IMR-90 (cell line): ENCODE measurements around the gene CCSER1. TPM values are rescaled to one million over a fixed set of nuclear protein-coding genes. Genes with fewer than 3 reads are reported as not detected.

Source experiments
- ATAC-seq: fragments of 200-7000 bp; cut with Tn5 transposase; 2 replicates; pipeline ENCODE4 v1.9.1; 2020; ENCODE audit warnings: low read depth, mild to moderate bottlenecking, moderate library complexity
- BruUV-seq: library from RNA; stranded (reverse); fragments of 400-500 nt; replicated peaks from 2 replicates; lab custom pipeline; 2021; lab: Mats Ljungman, UMichigan
- CTCF ChIA-PET: fragments of 300-600 bp; formaldehyde crosslinking; extraction: SDS; loops from one replicate; lab custom pipeline; 2021; ENCODE audit warnings: antibody characterized with exemption; lab: Yijun Ruan, JAX
- POLR2A ChIA-PET: fragments of 300-600 bp; sonication (Branson Sonifier 250); formaldehyde crosslinking; loops from one replicate; lab custom pipeline; 2022; ENCODE audit warnings: antibody characterized with exemption; ENCODE audit not compliant: unreplicated experiment; lab: Charles Lee
- DNase-seq: peaks from one replicate; pipeline ENCODE4 v3.0.0; 2013
- H2AFZ ChIP-seq: replicated peaks from 2 replicates; pipeline ENCODE3; 2013; ENCODE audit warnings: low read length, mild to moderate bottlenecking; ENCODE audit not compliant: poor library complexity
- H2AK5ac ChIP-seq: 2 replicates; pipeline ENCODE4 v1.6.1; 2013; ENCODE audit warnings: low read depth, low read length, inconsistent platforms
- H2AK9ac ChIP-seq: replicated peaks from 2 replicates; pipeline ENCODE3; 2013; ENCODE audit warnings: mild to moderate bottlenecking, low read depth, low read length, moderate library complexity; ENCODE audit not compliant: poor library complexity
- H2BK120ac ChIP-seq: 2 replicates; pipeline ENCODE4 v1.6.1; 2013; ENCODE audit warnings: low read depth, low read length, inconsistent platforms
- H2BK15ac ChIP-seq: 3 replicates; pipeline ENCODE4 v1.6.1; 2013; ENCODE audit warnings: low read depth, low read length, inconsistent platforms
- H2BK20ac ChIP-seq: 2 replicates; pipeline ENCODE4 v1.6.1; 2013; ENCODE audit warnings: low read depth, mild to moderate bottlenecking, inconsistent platforms, low read length, moderate library complexity
- H2BK5ac ChIP-seq: 2 replicates; pipeline ENCODE4 v1.6.1; 2013; ENCODE audit warnings: mild to moderate bottlenecking, low read depth, low read length, inconsistent platforms; ENCODE audit not compliant: poor library complexity, severe bottlenecking
- H3K14ac ChIP-seq: replicated peaks from 2 replicates; pipeline ENCODE4 v1.6.1; 2013; ENCODE audit warnings: low read depth, low read length, inconsistent platforms
- H3K18ac ChIP-seq: 2 replicates; pipeline ENCODE4 v1.6.1; 2013; ENCODE audit warnings: low read depth, low read length, control low read depth
- H3K23ac ChIP-seq: 2 replicates; pipeline ENCODE4 v1.6.1; 2013; ENCODE audit warnings: low read depth, low read length, inconsistent platforms
- H3K27ac ChIP-seq: 2 replicates; pipeline ENCODE4 v1.5.1; 2013; ENCODE audit warnings: mild to moderate bottlenecking, control low read depth, low read length; ENCODE audit not compliant: insufficient read depth
- H3K27me3 ChIP-seq: 2 replicates; pipeline ENCODE4 v1.6.1; 2013; ENCODE audit warnings: low read length; ENCODE audit not compliant: control insufficient read depth, insufficient read depth
- H3K36me3 ChIP-seq: 2 replicates; pipeline ENCODE4 v1.6.1; 2013; ENCODE audit warnings: low read length, mixed read lengths; ENCODE audit not compliant: control insufficient read depth, insufficient read depth
- H3K4ac ChIP-seq: 2 replicates; pipeline ENCODE4 v1.6.1; 2013; ENCODE audit warnings: low read depth, low read length, inconsistent platforms
- H3K4me1 ChIP-seq: 2 replicates; pipeline ENCODE4 v1.6.1; 2013; ENCODE audit warnings: low read length, mixed read lengths; ENCODE audit not compliant: control insufficient read depth, insufficient read depth
- H3K4me2 ChIP-seq: 2 replicates; pipeline ENCODE4 v1.6.1; 2013; ENCODE audit warnings: low read depth, mild to moderate bottlenecking, control low read depth, low read length, moderate library complexity
- H3K4me3 ChIP-seq: 2 replicates; pipeline ENCODE4 v1.5.1; 2013; ENCODE audit warnings: low read depth, mild to moderate bottlenecking, control low read depth, low read length, moderate library complexity; ENCODE audit not compliant: insufficient read depth
- H3K56ac ChIP-seq: 2 replicates; pipeline ENCODE4 v1.6.1; 2013; ENCODE audit warnings: low read length, inconsistent platforms; ENCODE audit not compliant: insufficient read depth; ENCODE audit errors: extremely low read depth
- H3K79me1 ChIP-seq, 2 experiments: 2 replicates each; pipeline ENCODE4 v1.6.1; 2013; ENCODE audit warnings: low read length in 2 of 2, inconsistent platforms in 1 of 2, low read depth in 1 of 2
- H3K9ac ChIP-seq: 2 replicates; pipeline ENCODE4 v1.6.1; 2013; ENCODE audit warnings: low read depth, low read length, control low read depth
- H3K9me1 ChIP-seq: 2 replicates; pipeline ENCODE4 v1.6.1; 2013; ENCODE audit warnings: low read length, inconsistent platforms; ENCODE audit not compliant: insufficient read depth
- H3K9me3 ChIP-seq: 2 replicates; pipeline ENCODE4 v1.6.1; 2013; ENCODE audit warnings: low read length; ENCODE audit not compliant: control insufficient read depth, insufficient read depth
- H4K20me1 ChIP-seq: 2 replicates; pipeline ENCODE4 v1.6.1; 2013; ENCODE audit warnings: low read length, inconsistent platforms; ENCODE audit not compliant: insufficient read depth
- H4K5ac ChIP-seq: 2 replicates; pipeline ENCODE4 v1.6.1; 2013; ENCODE audit warnings: mild to moderate bottlenecking, low read depth, low read length, control low read depth
- H4K8ac ChIP-seq, 2 experiments: 2 replicates each; pipeline ENCODE4 v1.6.1; 2013; ENCODE audit warnings: low read depth in 2 of 2, low read length in 2 of 2, control low read depth in 1 of 2, inconsistent platforms in 1 of 2
- H4K91ac ChIP-seq: 2 replicates; pipeline ENCODE4 v1.6.1; 2013; ENCODE audit warnings: low read depth, low read length, inconsistent platforms; ENCODE audit not compliant: insufficient read depth
- CEBPB ChIP-seq: IDR thresholded peaks from 2 replicates; pipeline ENCODE4 v1.6.1; 2012; ENCODE audit warnings: low read depth, low read length, improper control_type of control experiment
- ELK1 ChIP-seq: fragments of 150-350 bp; IDR thresholded peaks from 2 replicates; pipeline ENCODE4 v1.6.1; 2016; ENCODE audit warnings: low read depth, mild to moderate bottlenecking, low read length, moderate library complexity, borderline replicate concordance
- FOS ChIP-seq: fragments of 150-350 bp; IDR thresholded peaks from 2 replicates; pipeline ENCODE4 v1.6.1; 2016; ENCODE audit warnings: low read depth, low read length
- MAFK ChIP-seq: IDR thresholded peaks from 2 replicates; pipeline ENCODE4 v1.6.1; 2012; ENCODE audit warnings: low read depth, low read length, improper control_type of control experiment
- NFE2L2 ChIP-seq: fragments of 150-350 bp; IDR thresholded peaks from 2 replicates; pipeline ENCODE4 v1.6.1; 2016; ENCODE audit warnings: low read depth, mild to moderate bottlenecking, low read length
- RCOR1 ChIP-seq: IDR thresholded peaks from 2 replicates; pipeline ENCODE4 v1.6.1; 2012; ENCODE audit warnings: mild to moderate bottlenecking, low read length, improper control_type of control experiment; ENCODE audit not compliant: insufficient replicate concordance
- RFX5 ChIP-seq: IDR thresholded peaks from 2 replicates; pipeline ENCODE4 v1.8.0; 2012; ENCODE audit warnings: low read depth, mild to moderate bottlenecking, low read length, moderate library complexity
- SMC3 ChIP-seq: fragments of 150-350 bp; IDR thresholded peaks from 2 replicates; pipeline ENCODE4 v1.6.1; 2016; ENCODE audit warnings: low read depth, mild to moderate bottlenecking, antibody characterized with exemption, low read length, moderate library complexity
- WGBS, 2 experiments: methylation state at CpG; one replicate each; pipeline versions ENCODE4 v1.1.5 to v1.1.7; 2013; ENCODE audit warnings: missing lambda C conversion rate in 2 of 2; ENCODE audit not compliant: insufficient read length in 1 of 2; ENCODE audit errors: extremely low coverage in 2 of 2; 5-methylcytosine and 5-hydroxymethylcytosine counted together
- dilution Hi-C: fragments of 300-500 bp; cut with HindIII; formaldehyde crosslinking; loops from one replicate; pipeline ENCODE4 v1.14.3; 2018; ENCODE audit warnings: low sequenced_read_pairs; ENCODE audit not compliant: unreplicated experiment
- in situ Hi-C: fragments of 300-500 bp; cut with MboI; formaldehyde crosslinking; loops from 3 replicates; pipeline ENCODE4 v1.14.3; 2019; ENCODE audit warnings: low sequenced_read_pairs, inconsistent platforms, mixed read lengths
- intact Hi-C: fragments of 100-400 bp; cut with micrococcal nuclease; formaldehyde crosslinking; loops from 2 replicates; pipeline ENCODE4 v1.10.0; 2022
- polyA plus RNA-seq, 3 experiments: library from polyadenylated mRNA; depleted of rRNA; stranded (reverse); fragments of >200 nt; gene quantifications; 2 replicates each; pipeline ENCODE4 v1.2.3, GENCODE V29; 2012; ENCODE audit warnings: low replicate concordance in 1 of 3
- total RNA-seq: library from RNA; depleted of rRNA; stranded (reverse); fragments of >200 nt; gene quantifications from 2 replicates; pipeline ENCODE4 v1.2.3, GENCODE V29; 2012

The CCSER1 gene
- total and polyA plus RNA-seq, 2 of the 4 experiments (the other 2 are of a cell fraction) = not detected

GRCh38 chr4:90946945-90947344 lies 819.8 kb downstream of the CCSER1 start:
- no CpG with 5 or more reads among the region's 3 CpGs for WGBS, 2 experiments
- BruUV-seq = no TSS peak
- no peaks in the 10 kb centered on the region for H3K79me1 ChIP-seq
- H2BK15ac ChIP-seq = no peak overlapping the region
- no peak overlapping the region for H2AK9ac ChIP-seq
- no peak overlapping the region for H3K56ac ChIP-seq
- no peak overlapping the region for H2BK5ac ChIP-seq
- ATAC-seq (no peak), DNase-seq (no peak)
- no peaks in the 10 kb centered on the region for H3K9me3 ChIP-seq
- in situ Hi-C loops (no loop called here), dilution Hi-C loops (no loop called here), intact Hi-C loops (no loop called here)
- H2AK5ac ChIP-seq = no peak overlapping the region
- H3K9me1 ChIP-seq = no peaks in the 10 kb centered on the region
- no peaks in the 10 kb centered on the region for H4K20me1 ChIP-seq
- no peak overlapping the region for H4K5ac ChIP-seq
- no peaks in the 10 kb centered on the region for H3K36me3 ChIP-seq
- H3K4me2 ChIP-seq = no peak overlapping the region
- ChIA-PET CTCF (no interaction called here), POLR2A (no interaction called here)
- H4K91ac ChIP-seq = no peak overlapping the region
- no peak overlapping the region for H3K9ac ChIP-seq
- no peak overlapping the region for H3K27ac ChIP-seq
- H4K8ac ChIP-seq = no peak overlapping the region
- H3K18ac ChIP-seq = no peak overlapping the region
- H2BK120ac ChIP-seq = no peak overlapping the region
- H3K4me3 ChIP-seq = no peak overlapping the region
- H3K14ac ChIP-seq = no peak overlapping the region
- TF ChIP-seq SMC3 (no peak), NFE2L2 (no peak), CEBPB (no peak), MAFK (no peak), RFX5 (no peak), RCOR1 (no peak), ELK1 (no peak), FOS (no peak)
- no peak overlapping the region for H2BK20ac ChIP-seq
- H2AFZ ChIP-seq = no peak overlapping the region
- no peaks in the 10 kb centered on the region for H3K4me1 ChIP-seq
- no peak overlapping the region for H3K23ac ChIP-seq
- no peaks in the 10 kb centered on the region for H3K27me3 ChIP-seq
- no peak overlapping the region for H3K4ac ChIP-seq
